GM23338 (cell line): ENCODE measurements around the gene SLC7A5. TPM values are rescaled to one million over a fixed set of nuclear protein-coding genes. Genes with fewer than 3 reads are reported as not detected.

Source experiments
- ATAC-seq: fragments of 200-7000 bp; cut with Tn5 transposase; 3 replicates; pipeline ENCODE4 v1.9.1; 2020
- DNase-seq: peaks from one replicate; pipeline ENCODE4 v3.0.0-alpha.2; 2015; ENCODE audit warnings: low spot score
- H2AFZ ChIP-seq: fragments of 200-600 bp; sonication (generic); 2 replicates; pipeline ENCODE4 v1.8.0; 2016; ENCODE audit warnings: antibody characterized with exemption, mild to moderate bottlenecking, moderate library complexity
- H3F3A ChIP-seq: fragments of 200-600 bp; sonication (generic); replicated peaks from 2 replicates; pipeline ENCODE4 v1.8.0; 2017; ENCODE audit warnings: antibody characterized with exemption, mixed run types, low read depth
- H3K27ac ChIP-seq: fragments of 200-600 bp; sonication (generic); 2 replicates; pipeline ENCODE4 v1.6.1; 2016; ENCODE audit warnings: low read depth
- H3K27me3 ChIP-seq: fragments of 200-600 bp; sonication (generic); 2 replicates; pipeline ENCODE4 v1.8.0; 2016; ENCODE audit warnings: mild to moderate bottlenecking, mixed run types, moderate library complexity; ENCODE audit not compliant: insufficient read depth
- H3K36me3 ChIP-seq: fragments of 200-600 bp; sonication (generic); 2 replicates; pipeline ENCODE4 v1.8.0; 2016; ENCODE audit warnings: mild to moderate bottlenecking; ENCODE audit not compliant: insufficient read depth
- H3K4me1 ChIP-seq: fragments of 200-600 bp; sonication (generic); 2 replicates; pipeline ENCODE4 v1.8.0; 2016; ENCODE audit warnings: mild to moderate bottlenecking, moderate library complexity; ENCODE audit not compliant: insufficient read depth
- H3K4me2 ChIP-seq: fragments of 200-600 bp; sonication (generic); 2 replicates; pipeline ENCODE4 v1.7.1; 2017; ENCODE audit warnings: mixed run types
- H3K4me3 ChIP-seq: fragments of 200-600 bp; sonication (generic); 2 replicates; pipeline ENCODE4 v1.6.1; 2016; ENCODE audit warnings: mixed run types
- H3K79me2 ChIP-seq: fragments of 200-600 bp; sonication (generic); replicated peaks from 2 replicates; pipeline ENCODE4 v1.8.0; 2017; ENCODE audit warnings: mild to moderate bottlenecking; ENCODE audit not compliant: insufficient read depth
- H3K9me2 ChIP-seq: fragments of 200-600 bp; sonication (generic); 2 replicates; pipeline ENCODE4 v1.8.0; 2017; ENCODE audit not compliant: insufficient read depth
- H4K20me1 ChIP-seq: fragments of 200-600 bp; sonication (generic); replicated peaks from 2 replicates; pipeline ENCODE4 v1.8.0; 2017; ENCODE audit warnings: mild to moderate bottlenecking; ENCODE audit not compliant: insufficient read depth
- H3K27ac Mint-ChIP-seq: 2 replicates; pipeline ENCODE4 v1.8.0; 2020; ENCODE audit warnings: inconsistent platforms, mild to moderate bottlenecking, moderate library complexity, mixed read lengths
- H3K27me3 Mint-ChIP-seq: 3 replicates; pipeline ENCODE4 v1.8.0; 2022; ENCODE audit warnings: low read depth, mild to moderate bottlenecking, moderate library complexity, mixed read lengths, inconsistent platforms; ENCODE audit not compliant: insufficient read depth, poor library complexity
- H3K36me3 Mint-ChIP-seq: 3 replicates; pipeline ENCODE4 v1.8.0; 2021; ENCODE audit warnings: low read depth, mild to moderate bottlenecking, inconsistent platforms, moderate library complexity, mixed read lengths
- H3K4me1 Mint-ChIP-seq: 3 replicates; pipeline ENCODE4 v1.8.0; 2020; ENCODE audit warnings: mild to moderate bottlenecking, inconsistent platforms, mixed read lengths
- H3K4me3 Mint-ChIP-seq: 3 replicates; pipeline ENCODE4 v1.8.0; 2021; ENCODE audit warnings: moderate library complexity, mild to moderate bottlenecking, inconsistent platforms, mixed read lengths
- H3K9me3 Mint-ChIP-seq: 3 replicates; pipeline ENCODE4 v1.8.0; 2020; ENCODE audit warnings: moderate library complexity, mild to moderate bottlenecking, inconsistent platforms, mixed read lengths
- CREB1 ChIP-seq: fragments of 250-450 bp; sonication (Bioruptor Pico); IDR thresholded peaks from 2 replicates; pipeline ENCODE4 v1.5.0; 2020; ENCODE audit warnings: low read depth, mild to moderate bottlenecking, moderate library complexity
- ETS1 ChIP-seq: IDR thresholded peaks from 2 replicates; pipeline ENCODE4 v1.6.1; 2016; ENCODE audit warnings: antibody characterized with exemption
- EZH2 ChIP-seq: fragments of 200-600 bp; sonication (generic); IDR thresholded peaks from one replicate; pipeline ENCODE4 v1.8.0; 2017; ENCODE audit warnings: antibody characterized with exemption, mild to moderate bottlenecking, low read depth; ENCODE audit not compliant: unreplicated experiment
- EZH2phosphoT487 ChIP-seq: fragments of 200-600 bp; sonication (generic); IDR thresholded peaks from one replicate; pipeline ENCODE4 v1.8.1; 2018; ENCODE audit warnings: antibody characterized with exemption; ENCODE audit not compliant: unreplicated experiment
- JUNB ChIP-seq: IDR thresholded peaks from one replicate; pipeline ENCODE4 v1.6.1; 2016; ENCODE audit warnings: antibody characterized with exemption; ENCODE audit not compliant: unreplicated experiment
- NANOG ChIP-seq: IDR thresholded peaks from 2 replicates; pipeline ENCODE4 v1.6.1; 2016; ENCODE audit warnings: antibody characterized with exemption, borderline replicate concordance
- POLR2AphosphoS5 ChIP-seq: IDR thresholded peaks from 2 replicates; pipeline ENCODE4 v1.6.1; 2016; ENCODE audit warnings: antibody characterized with exemption, low read depth
- REST ChIP-seq: IDR thresholded peaks from one replicate; pipeline ENCODE4 v1.6.1; 2018; ENCODE audit warnings: antibody characterized with exemption; ENCODE audit not compliant: unreplicated experiment
- STAT1 ChIP-seq: IDR thresholded peaks from one replicate; pipeline ENCODE4 v1.6.1; 2016; ENCODE audit warnings: antibody characterized with exemption; ENCODE audit not compliant: unreplicated experiment
- ZNF114 ChIP-seq: fragments of 250-450 bp; sonication (Bioruptor Pico); IDR thresholded peaks from 2 replicates; pipeline ENCODE4 v1.5.0; 2020; ENCODE audit warnings: mild to moderate bottlenecking, moderate library complexity
- ZNF331 ChIP-seq: fragments of 250-450 bp; sonication (Bioruptor Pico); IDR thresholded peaks from 2 replicates; pipeline ENCODE4 v1.5.0; 2020; ENCODE audit warnings: low read depth, mild to moderate bottlenecking, moderate library complexity
- polyA plus RNA-seq: library from polyadenylated mRNA; unstranded; fragments of >200 nt; fragmentation: Nextera tagmentation; extraction: Ambion mirVana; gene quantifications from 2 replicates; pipeline ENCODE4 v1.2.1, GENCODE V29; 2016
- total RNA-seq: library from RNA; depleted of rRNA; stranded (reverse); fragments of >200 nt; shearing (Covaris generic); gene quantifications from 2 replicates; pipeline ENCODE4 v1.2.3, GENCODE V29; 2014
- TF ChIP-seq, protein P1 (sequence below): fragments of 250-450 bp; sonication (Bioruptor Pico); IDR thresholded peaks from 2 replicates; pipeline ENCODE4 v1.5.0; 2020; ENCODE audit warnings: mild to moderate bottlenecking, moderate library complexity
- TF ChIP-seq, protein P2 (sequence below), 2 experiments: fragments of 200-600 bp in 1 of 2; sonication (generic) in 1 of 2; conservative IDR thresholded peaks; 2 replicates each; pipeline versions ENCODE4 v1.5.1 to v1.6.1; 2016 to 2017; ENCODE audit warnings: antibody characterized with exemption in 2 of 2, low read depth in 2 of 2, mild to moderate bottlenecking in 2 of 2, moderate library complexity in 1 of 2

Gene SLC7A5
- total and polyA plus RNA-seq, 2 experiments from 2014 or later = 107 to 386 TPM

GRCh38 chr16:87832741-87833502 is 36.4 kb downstream of the SLC7A5 start:
- Mint-ChIP-seq H3K27ac (no peak overlapping the region), H3K27me3 (peaks cover 18% of the 10 kb centered on the region), H3K36me3 (peaks cover 79% of the 10 kb centered on the region), H3K9me3 (no peaks in the 10 kb centered on the region; the same call in 2 of the 3 replicates), H3K4me3 (no peak overlapping the region), H3K4me1 (peaks cover 29% of the 10 kb centered on the region)
- H3K9me2 ChIP-seq = no peaks in the 10 kb centered on the region
- TF ChIP-seq POLR2AphosphoS5 (no peak), EZH2 (no peak), CREB1 (CRISPR knock-in tag) (no peak), EZH2phosphoT487 (no peak), NANOG (no peak), JUNB (no peak), ZNF114 (CRISPR knock-in tag) (no peak), REST (no peak), STAT1 (no peak), ZNF331 (CRISPR knock-in tag) (no peak), ETS1 (no peak)
- TF ChIP-seq, protein P1, sequence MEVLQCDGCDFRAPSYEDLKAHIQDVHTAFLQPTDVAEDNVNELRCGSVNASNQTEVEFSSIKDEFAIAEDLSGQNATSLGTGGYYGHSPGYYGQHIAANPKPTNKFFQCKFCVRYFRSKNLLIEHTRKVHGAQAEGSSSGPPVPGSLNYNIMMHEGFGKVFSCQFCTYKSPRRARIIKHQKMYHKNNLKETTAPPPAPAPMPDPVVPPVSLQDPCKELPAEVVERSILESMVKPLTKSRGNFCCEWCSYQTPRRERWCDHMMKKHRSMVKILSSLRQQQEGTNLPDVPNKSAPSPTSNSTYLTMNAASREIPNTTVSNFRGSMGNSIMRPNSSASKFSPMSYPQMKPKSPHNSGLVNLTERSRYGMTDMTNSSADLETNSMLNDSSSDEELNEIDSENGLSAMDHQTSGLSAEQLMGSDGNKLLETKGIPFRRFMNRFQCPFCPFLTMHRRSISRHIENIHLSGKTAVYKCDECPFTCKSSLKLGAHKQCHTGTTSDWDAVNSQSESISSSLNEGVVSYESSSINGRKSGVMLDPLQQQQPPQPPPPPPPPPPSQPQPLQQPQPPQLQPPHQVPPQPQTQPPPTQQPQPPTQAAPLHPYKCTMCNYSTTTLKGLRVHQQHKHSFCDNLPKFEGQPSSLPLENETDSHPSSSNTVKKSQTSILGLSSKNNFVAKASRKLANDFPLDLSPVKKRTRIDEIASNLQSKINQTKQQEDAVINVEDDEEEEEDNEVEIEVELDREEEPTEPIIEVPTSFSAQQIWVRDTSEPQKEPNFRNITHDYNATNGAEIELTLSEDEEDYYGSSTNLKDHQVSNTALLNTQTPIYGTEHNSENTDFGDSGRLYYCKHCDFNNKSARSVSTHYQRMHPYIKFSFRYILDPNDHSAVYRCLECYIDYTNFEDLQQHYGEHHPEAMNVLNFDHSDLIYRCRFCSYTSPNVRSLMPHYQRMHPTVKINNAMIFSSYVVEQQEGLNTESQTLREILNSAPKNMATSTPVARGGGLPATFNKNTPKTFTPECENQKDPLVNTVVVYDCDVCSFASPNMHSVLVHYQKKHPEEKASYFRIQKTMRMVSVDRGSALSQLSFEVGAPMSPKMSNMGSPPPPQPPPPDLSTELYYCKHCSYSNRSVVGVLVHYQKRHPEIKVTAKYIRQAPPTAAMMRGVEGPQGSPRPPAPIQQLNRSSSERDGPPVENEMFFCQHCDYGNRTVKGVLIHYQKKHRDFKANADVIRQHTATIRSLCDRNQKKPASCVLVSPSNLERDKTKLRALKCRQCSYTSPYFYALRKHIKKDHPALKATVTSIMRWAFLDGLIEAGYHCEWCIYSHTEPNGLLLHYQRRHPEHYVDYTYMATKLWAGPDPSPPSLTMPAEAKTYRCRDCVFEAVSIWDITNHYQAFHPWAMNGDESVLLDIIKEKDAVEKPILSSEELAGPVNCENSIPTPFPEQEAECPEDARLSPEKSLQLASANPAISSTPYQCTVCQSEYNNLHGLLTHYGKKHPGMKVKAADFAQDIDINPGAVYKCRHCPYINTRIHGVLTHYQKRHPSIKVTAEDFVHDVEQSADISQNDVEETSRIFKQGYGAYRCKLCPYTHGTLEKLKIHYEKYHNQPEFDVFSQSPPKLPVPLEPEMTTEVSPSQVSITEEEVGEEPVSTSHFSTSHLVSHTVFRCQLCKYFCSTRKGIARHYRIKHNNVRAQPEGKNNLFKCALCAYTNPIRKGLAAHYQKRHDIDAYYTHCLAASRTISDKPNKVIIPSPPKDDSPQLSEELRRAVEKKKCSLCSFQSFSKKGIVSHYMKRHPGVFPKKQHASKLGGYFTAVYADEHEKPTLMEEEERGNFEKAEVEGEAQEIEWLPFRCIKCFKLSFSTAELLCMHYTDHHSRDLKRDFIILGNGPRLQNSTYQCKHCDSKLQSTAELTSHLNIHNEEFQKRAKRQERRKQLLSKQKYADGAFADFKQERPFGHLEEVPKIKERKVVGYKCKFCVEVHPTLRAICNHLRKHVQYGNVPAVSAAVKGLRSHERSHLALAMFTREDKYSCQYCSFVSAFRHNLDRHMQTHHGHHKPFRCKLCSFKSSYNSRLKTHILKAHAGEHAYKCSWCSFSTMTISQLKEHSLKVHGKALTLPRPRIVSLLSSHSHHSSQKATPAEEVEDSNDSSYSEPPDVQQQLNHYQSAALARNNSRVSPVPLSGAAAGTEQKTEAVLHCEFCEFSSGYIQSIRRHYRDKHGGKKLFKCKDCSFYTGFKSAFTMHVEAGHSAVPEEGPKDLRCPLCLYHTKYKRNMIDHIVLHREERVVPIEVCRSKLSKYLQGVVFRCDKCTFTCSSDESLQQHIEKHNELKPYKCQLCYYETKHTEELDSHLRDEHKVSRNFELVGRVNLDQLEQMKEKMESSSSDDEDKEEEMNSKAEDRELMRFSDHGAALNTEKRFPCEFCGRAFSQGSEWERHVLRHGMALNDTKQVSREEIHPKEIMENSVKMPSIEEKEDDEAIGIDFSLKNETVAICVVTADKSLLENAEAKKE = no peak
- TF ChIP-seq, protein P2, sequence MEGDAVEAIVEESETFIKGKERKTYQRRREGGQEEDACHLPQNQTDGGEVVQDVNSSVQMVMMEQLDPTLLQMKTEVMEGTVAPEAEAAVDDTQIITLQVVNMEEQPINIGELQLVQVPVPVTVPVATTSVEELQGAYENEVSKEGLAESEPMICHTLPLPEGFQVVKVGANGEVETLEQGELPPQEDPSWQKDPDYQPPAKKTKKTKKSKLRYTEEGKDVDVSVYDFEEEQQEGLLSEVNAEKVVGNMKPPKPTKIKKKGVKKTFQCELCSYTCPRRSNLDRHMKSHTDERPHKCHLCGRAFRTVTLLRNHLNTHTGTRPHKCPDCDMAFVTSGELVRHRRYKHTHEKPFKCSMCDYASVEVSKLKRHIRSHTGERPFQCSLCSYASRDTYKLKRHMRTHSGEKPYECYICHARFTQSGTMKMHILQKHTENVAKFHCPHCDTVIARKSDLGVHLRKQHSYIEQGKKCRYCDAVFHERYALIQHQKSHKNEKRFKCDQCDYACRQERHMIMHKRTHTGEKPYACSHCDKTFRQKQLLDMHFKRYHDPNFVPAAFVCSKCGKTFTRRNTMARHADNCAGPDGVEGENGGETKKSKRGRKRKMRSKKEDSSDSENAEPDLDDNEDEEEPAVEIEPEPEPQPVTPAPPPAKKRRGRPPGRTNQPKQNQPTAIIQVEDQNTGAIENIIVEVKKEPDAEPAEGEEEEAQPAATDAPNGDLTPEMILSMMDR (conservative IDR thresholded peaks at IDR 0.05; ENCODE audit: low read depth in 2 of 2) = no peak
- H3K27ac ChIP-seq = no peak overlapping the region
- H3K36me3 ChIP-seq = peaks cover 29% of the 10 kb centered on the region; the same call in 1 of the 2 replicates
- H3K27me3 ChIP-seq = no peaks in the 10 kb centered on the region
- no peak overlapping the region for H3K4me3 ChIP-seq
- H4K20me1 ChIP-seq = peaks cover 5% of the 10 kb centered on the region
- DNase-seq (no peak), ATAC-seq (no peak)
- H3K79me2 ChIP-seq = no peaks in the 10 kb centered on the region
- H3K4me2 ChIP-seq = no peak overlapping the region
- peaks cover 18% of the 10 kb centered on the region; the same call in 1 of the 2 replicates for H3F3A ChIP-seq
- H3K4me1 ChIP-seq = peaks cover 21% of the 10 kb centered on the region
- H2AFZ ChIP-seq = no peak overlapping the region
